HG03108 (cell line): ENCODE results near the gene NOD2.

Experiments
- ATAC-seq: cut with Tn5 transposase; IDR thresholded peaks from one replicate; pipeline ENCODE4 v1.9.1; 2021; ENCODE audit warnings: moderate library complexity; ENCODE audit not compliant: unreplicated experiment

NOD2 gene

GRCh38 chr16:50712560-50712898 is 19.1 kb downstream of the NOD2 start:
- no peak for ATAC-seq

GRCh38 chr16:50712956-50713355 is 19.6 kb downstream of the NOD2 start:
- no peak for ATAC-seq

GRCh38 chr16:50717091-50717490 is 23.7 kb downstream of the NOD2 start:
- no peak for ATAC-seq

GRCh38 chr16:50717494-50717893 is 24.1 kb downstream of the NOD2 start:
- ATAC-seq = no peak

- ATAC-seq = no peak
Measured at GRCh38 chr16:50718061-50718760, 24.8 kb downstream of the NOD2 start.

- no peak for ATAC-seq
Measured at GRCh38 chr16:50718761-50719400, 25.5 kb downstream of the NOD2 start.

- no peak for ATAC-seq
Measured at GRCh38 chr16:50719401-50720337, 26.3 kb downstream of the NOD2 start.

GRCh38 chr16:50721549-50722404 is 28.4 kb downstream of the NOD2 start:
- ATAC-seq = no peak

GRCh38 chr16:50722405-50722737 is 29.0 kb downstream of the NOD2 start:
- no peak for ATAC-seq

- ATAC-seq = no peak
Measured at GRCh38 chr16:50722960-50723359, 29.6 kb downstream of the NOD2 start.

GRCh38 chr16:50724306-50724705 is 30.9 kb downstream of the NOD2 start:
- no peak for ATAC-seq

- no peak for ATAC-seq
Measured at GRCh38 chr16:50731130-50731988, 38.0 kb downstream of the NOD2 start.

GRCh38 chr16:50731989-50732832 is 38.8 kb downstream of the NOD2 start:
- no peak for ATAC-seq

GRCh38 chr16:50733468-50733867 is 40.1 kb downstream of the NOD2 start:
- no peak for ATAC-seq

GRCh38 chr16:50735629-50736122 is 42.3 kb downstream of the NOD2 start:
- no peak for ATAC-seq

- no peak for ATAC-seq
Measured at GRCh38 chr16:50736448-50736847, 43.0 kb downstream of the NOD2 start.

GRCh38 chr16:50737420-50737959 is 44.1 kb downstream of the NOD2 start:
- no peak for ATAC-seq

GRCh38 chr16:50739031-50739430 is 45.6 kb downstream of the NOD2 start:
- ATAC-seq = no peak

- no peak for ATAC-seq
Measured at GRCh38 chr16:50740736-50741135, 47.3 kb downstream of the NOD2 start.
